OCI-LY7 (cell line): ENCODE results near the gene CHRM5.

ENCODE experiments used
- EZH2phosphoT487 ChIP-seq: fragments of 200-600 bp; sonication (generic); IDR thresholded peaks from 2 replicates; pipeline ENCODE4 v1.6.1; 2018; ENCODE audit warnings: low read depth, borderline replicate concordance, mild to moderate bottlenecking, mixed run types, antibody characterized with exemption, low read length, moderate library complexity, mixed read lengths
- TF ChIP-seq, protein P1 (sequence below): fragments of 200-600 bp; sonication (generic); conservative IDR thresholded peaks from 2 replicates; pipeline ENCODE4 v1.5.1; 2014; ENCODE audit warnings: mild to moderate bottlenecking, antibody characterized with exemption, low read length, moderate library complexity, mixed read lengths

DNA sequence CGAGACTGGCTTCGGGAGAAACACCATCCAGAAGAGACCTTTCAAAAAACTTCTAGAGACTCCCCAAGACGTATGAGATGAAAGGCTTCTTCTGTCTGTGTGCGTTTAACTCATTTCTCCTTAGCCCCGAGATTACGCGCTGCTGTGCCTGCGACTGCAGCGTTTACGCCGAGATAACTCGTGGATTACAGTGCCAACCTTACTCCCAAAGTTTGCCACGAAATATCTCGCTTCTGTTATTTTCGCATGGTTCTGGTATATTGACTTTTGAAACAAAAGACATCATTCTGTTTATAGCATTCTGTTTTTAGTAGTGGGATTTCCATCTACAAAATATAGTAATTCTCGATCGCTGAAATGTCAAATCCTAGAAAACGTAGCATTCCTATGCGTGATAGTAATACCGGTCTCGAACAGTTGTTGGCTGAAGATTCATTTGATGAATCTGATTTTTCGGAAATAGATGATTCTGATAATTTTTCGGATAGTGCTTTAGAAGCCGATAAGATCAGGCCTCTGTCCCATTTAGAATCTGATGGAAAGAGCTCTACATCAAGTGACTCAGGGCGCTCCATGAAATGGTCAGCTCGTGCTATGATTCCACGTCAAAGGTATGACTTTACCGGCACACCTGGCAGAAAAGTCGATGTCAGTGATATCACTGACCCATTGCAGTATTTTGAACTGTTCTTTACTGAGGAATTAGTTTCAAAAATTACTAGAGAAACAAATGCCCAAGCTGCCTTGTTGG, 134.1 kb downstream of the CHRM5 start:
- TF ChIP-seq EZH2phosphoT487, result no peak
- TF ChIP-seq, protein P1, sequence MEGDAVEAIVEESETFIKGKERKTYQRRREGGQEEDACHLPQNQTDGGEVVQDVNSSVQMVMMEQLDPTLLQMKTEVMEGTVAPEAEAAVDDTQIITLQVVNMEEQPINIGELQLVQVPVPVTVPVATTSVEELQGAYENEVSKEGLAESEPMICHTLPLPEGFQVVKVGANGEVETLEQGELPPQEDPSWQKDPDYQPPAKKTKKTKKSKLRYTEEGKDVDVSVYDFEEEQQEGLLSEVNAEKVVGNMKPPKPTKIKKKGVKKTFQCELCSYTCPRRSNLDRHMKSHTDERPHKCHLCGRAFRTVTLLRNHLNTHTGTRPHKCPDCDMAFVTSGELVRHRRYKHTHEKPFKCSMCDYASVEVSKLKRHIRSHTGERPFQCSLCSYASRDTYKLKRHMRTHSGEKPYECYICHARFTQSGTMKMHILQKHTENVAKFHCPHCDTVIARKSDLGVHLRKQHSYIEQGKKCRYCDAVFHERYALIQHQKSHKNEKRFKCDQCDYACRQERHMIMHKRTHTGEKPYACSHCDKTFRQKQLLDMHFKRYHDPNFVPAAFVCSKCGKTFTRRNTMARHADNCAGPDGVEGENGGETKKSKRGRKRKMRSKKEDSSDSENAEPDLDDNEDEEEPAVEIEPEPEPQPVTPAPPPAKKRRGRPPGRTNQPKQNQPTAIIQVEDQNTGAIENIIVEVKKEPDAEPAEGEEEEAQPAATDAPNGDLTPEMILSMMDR, result no peak
